HG03095 (cell line): Measurements from ENCODE around the gene KDM8.

Experiments used
- ATAC-seq: cut with Tn5 transposase; IDR thresholded peaks from one replicate; pipeline ENCODE4 v1.9.1; 2021; ENCODE audit warnings: moderate library complexity; ENCODE audit not compliant: unreplicated experiment

Gene KDM8

GRCh38 chr16:27228621-27229501, 25.5 kb downstream of the KDM8 start:
- ATAC-seq: no peak

GRCh38 chr16:27229891-27230470, 26.7 kb downstream of the KDM8 start:
- ATAC-seq: no peak

GRCh38 chr16:27230562-27231001, 27.3 kb downstream of the KDM8 start:
- no peak for ATAC-seq

DNA sequence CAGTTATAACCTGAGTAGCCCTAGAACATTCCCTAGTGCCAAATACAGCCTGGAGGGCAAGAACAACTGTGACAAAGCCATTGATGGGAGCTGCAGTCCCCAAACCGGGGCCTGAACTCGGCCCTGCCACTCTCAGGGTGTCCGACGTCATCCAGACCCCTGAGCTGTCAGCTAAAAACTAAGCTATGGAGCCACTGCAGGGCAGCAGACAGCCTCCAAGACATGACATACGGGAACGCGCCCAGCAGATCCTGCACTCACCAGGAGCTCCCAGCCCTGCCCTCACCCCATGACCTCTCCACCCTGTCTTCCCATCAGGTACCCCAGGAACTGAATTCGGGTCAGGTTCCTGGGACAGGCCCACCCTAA, 28.4 kb downstream of the KDM8 start:
- peak; percentile 10 for ATAC-seq

GRCh38 chr16:27232061-27232900, 29.0 kb downstream of the KDM8 start:
- peak; percentile 50 for ATAC-seq

GRCh38 chr16:27232901-27233625, 29.7 kb downstream of the KDM8 start:
- no peak for ATAC-seq

DNA sequence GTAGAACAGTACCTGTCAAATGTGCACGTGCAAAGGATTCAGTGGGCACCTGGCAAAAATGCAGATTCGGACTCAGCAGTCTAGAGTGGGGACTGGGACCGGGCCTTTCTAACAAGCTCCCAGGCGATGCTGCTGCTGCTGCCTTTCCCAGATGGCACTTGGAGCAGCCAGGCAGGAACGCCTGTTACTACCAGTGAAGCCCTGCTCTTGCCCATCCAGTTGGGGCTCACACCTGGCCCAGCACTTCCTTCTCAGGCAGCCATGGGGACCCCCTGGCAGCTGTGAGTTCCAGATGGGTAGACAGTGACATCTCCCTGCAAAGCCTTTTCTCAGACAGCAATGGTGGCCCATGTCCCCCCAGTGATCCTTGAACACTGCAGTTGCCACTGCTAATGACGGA, 30.4 kb downstream of the KDM8 start:
- no peak for ATAC-seq

DNA sequence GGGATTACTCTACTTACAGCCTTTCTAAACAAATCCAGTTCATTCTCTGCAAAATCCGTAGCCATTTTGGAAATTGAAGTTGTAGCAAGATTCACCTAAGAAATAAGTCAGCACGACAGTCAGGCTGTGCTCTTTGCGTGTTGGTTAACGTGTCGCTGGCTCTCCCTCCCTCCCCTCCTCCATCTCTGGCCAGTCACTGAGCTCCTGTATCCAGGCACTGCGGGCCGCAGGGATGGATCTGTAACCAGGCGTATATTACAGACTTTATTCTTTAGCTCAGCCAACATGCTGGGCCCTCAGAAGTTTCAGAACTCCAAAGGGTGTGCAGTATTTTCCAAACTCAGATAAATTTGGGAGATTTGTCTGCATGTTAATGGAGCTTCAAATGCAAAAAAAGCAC, 30.8 kb downstream of the KDM8 start:
- no peak for ATAC-seq

DNA sequence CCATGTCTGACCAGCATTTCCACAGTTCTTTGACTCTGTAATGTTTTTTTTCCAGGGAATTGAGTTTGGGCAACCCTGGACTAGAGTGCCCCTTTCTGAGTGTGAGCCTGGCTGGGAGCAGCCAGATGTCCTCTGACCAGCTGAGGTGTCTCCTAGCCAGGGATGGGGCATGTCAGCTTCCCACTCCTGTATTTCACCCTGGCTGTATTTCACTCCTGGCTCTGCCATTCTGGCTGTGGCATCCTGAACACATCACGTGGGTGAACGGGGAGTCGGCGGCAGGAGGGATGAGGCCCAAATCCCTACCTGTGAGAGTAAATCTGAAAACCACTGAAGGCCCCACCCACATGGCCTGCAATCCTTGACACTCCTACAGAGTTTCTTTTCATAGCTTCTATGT, 31.3 kb downstream of the KDM8 start:
- no peak for ATAC-seq

- no peak for ATAC-seq
These were observed 32.0 kb downstream of the KDM8 start for GRCh38 chr16:27235055-27235937.

DNA sequence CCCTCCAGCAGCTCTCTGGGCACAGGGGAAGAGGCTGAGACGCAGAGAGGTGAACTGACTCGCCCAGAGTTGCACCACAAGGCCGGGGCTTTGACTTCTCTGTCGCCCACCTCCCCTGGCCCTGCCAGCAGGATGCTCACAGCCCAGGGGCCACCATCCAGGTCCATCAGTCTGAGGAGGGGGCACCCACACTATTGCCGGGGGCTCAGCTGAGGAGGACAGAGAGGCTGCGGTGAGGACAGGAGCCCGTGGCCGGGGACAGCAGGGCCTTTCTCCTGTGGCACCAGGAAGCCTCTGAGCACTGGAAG, 32.6 kb downstream of the KDM8 start:
- ATAC-seq: no peak

- no peak for ATAC-seq
These were observed 33.4 kb downstream of the KDM8 start for GRCh38 chr16:27236635-27237218.

GRCh38 chr16:27237219-27238015, 34.1 kb downstream of the KDM8 start:
- ATAC-seq: peak; percentile 57

DNA sequence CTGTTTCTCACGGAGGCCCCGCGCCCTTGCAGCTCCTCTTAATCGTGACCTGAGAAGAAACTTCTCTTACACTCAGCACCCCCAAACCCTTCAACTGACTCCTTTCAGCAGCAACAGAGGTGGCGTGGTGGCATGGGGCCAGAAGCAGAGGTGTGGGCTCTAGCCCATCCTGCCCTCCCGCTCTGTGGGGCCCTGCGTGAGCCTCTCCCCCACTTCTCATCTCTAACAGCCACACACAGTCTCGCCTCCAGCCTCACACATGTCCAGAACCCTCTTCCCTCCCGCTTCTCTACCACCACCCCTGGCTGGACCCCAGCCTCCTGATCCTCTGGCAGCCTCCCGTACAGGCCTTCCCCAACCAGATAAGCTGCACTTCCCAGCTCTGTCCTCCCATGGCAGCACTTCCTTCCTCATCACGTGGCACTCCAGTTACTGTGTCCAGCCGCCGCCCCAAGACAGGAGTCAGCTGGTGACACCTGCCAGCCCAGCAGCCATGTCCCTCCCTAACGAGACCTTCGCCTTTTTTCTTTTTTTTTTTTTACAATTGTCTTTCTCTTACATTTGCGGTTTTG, 34.8 kb downstream of the KDM8 start:
- ATAC-seq: no peak

- ATAC-seq: no peak
These were observed 35.3 kb downstream of the KDM8 start for GRCh38 chr16:27238591-27238990.

- ATAC-seq: no peak
These were observed 35.7 kb downstream of the KDM8 start for GRCh38 chr16:27239026-27239425.

DNA sequence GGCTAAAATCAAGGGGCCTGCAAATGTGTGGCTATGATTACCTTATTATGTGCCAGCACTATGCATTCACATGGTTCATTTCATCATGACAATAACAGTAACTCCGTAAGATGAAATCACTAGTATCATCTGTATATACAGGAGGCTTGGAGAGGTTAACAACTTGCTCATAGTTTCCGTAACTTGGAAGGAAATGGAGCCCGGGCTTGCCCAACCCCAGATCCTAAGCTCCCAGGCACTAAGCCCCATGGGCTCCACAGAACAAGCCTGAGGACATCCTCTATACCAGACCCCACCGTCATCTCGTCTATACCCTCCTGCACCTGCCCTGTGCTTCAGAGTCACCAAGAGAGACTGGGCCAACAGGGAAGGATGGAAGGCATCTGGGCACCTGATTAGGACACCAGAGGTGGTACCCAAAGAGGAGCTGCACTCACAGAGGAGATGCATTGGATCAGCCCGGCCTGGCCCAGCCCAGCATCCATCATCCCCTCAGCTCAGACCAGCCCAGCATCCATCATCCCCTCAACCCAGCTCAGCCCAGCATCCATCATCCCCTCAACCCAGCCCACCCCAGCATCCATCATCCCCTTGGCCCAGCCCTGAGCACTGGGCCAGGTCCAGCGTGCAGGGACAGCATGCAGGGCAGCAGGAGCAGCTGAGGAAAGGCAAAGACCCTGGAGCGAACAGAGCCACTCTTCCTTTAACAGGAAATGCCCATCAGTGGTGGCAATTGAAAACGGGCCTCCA, 36.8 kb downstream of the KDM8 start:
- no peak for ATAC-seq

DNA sequence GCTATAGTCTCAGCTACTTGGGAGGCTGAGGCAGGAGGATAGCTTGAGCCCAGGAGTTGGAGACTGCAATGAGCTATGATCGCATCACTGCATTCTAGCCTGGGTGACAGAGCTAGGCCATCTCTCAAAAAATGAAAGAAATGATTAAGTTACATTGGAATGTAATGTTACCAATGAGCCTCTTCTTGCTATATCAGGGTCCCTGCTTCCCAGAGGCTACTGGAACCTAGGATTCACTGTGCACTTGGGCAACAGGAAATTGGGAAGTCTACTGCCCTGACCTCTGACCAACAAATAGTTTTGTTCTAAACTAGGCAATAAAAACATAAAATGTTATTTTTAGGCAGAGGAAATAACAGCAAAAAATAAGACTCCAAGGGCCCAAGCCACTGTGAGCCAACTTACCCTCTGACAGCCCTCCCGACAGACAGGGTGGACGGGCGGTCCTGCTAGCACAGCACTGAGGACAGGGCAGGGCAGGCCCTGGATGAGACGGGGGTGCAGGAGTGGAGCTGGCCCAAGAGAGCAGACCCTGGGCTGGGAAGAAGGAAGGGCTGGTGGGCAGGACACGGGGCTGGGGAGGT, 37.7 kb downstream of the KDM8 start:
- no peak for ATAC-seq
